NCI-H187 treated with DMSO at 0.1 percent for 48 hours (cell line): ENCODE data around the gene BIN1.

Source experiments
- DNase-seq: peaks from one replicate; lab custom pipeline; 2025; lab: John Stamatoyannopoulos, UW

Gene BIN1

DNA sequence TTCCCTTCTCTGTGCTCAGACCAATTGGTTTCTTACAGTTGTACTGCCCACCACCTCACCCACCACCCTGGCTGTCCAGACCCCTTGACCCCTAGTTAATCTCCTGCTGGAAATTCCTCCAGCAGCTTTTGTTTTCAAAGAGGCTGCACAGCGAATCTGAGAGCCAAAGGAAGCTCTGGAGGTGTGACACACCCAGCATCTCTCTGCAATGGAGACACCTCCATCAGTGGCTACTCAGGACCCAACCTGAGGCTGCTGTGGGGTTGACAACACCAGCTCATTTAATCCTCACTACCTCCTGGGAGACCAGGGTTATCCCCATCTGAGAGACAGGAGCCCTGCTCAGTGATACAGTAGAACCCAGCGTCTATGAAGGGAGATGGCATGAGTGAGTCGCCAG, 86.4 kb downstream of the BIN1 start:
- DNase-seq: no peak

DNA sequence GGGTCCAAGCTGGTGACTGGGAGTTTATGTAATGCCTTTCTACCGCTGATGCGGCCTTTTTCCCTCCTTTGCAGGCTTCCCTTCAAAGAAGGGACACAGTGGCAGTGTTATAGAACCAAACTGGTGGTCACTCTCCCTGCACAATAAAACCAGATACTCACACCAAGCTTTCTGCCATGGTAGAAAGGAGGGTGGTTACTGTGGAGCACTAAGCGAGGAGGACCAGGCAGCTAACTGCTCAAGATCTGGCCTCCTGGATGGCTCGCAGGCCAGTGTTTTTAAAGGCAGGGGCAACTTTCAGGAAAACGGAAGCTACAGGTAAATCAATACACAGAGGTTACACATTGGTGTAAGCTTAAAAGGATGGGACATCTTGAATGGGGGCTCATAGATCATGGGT, 89.4 kb downstream of the BIN1 start:
- DNase-seq: no peak

DNA sequence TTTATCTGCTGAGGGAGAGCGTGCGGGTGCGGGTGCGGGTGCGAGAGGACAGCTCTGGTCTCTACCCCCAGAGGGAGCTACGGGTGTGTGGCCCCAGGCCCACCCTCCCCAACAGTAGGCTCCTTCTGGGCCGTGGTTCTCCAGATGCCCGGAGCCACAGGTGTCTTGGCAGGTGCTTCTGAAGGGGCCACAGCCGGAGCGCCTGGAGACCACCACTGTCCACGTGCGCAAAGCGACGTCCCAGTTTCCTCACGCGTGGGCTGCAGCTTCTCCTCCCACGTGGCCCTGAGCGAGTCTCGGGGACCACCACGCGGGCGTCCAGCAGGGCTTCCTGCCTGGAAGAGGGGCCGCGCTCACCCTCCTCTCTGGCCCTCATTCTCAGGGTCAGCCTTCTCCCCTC, 90.6 kb downstream of the BIN1 start:
- DNase-seq: no peak

DNA sequence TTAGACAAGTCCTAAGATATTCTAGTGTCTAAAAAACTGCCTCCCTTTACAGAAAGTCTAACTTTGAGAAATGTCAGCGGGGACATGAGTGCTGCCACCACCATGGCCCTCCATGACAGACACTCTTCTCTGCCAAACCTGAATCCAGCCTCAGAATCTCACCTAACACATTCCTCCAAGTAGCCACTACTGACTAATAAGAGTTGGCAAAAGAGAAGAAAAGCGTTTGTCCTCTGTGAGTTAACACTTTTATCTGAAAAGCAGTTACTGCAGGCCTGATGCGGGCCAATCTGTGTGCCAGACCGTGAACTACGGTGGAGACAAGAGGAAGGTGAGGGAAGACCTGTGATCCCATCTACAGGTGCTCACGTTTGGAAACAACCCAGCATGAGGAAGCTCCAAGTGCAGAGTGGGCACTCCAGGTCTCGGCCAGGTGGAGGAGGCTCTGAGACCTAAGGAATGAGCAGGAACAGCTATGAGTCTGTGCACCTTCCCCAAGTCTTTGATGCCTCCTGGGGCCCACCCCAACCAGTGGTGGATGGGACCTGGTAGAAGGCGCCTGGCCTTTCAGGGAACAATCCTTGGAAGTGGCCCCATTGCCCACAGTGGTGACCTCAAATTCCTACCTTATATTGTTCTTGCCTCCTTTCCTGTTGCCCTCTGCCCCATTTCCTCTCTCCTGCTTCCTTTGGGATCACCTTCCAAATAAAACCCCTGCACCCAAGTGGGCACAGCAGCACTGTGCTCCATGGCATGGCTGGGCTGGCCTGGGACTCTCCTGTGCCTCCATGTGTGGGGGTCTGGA, 91.6 kb downstream of the BIN1 start:
- DNase-seq: no peak

DNA sequence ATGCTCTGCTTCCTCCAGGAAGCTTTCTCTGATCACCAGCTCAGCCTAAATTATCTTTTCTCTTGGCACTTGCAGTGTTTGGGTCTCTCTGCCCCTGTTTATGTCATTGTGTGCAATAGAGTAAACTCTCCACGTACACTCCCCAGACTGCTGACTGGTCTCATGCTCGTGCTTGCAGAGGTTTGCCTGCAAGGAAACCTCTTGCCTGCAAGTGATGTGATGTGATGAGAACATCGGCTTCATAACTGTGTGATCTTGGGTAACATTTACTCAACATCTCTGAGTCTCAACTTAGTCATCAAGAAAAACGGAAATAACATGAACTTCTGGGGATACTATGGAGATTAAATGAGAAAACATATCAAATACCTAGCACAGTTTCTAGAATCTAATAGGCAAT, 92.3 kb downstream of the BIN1 start:
- DNase-seq: no peak

DNA sequence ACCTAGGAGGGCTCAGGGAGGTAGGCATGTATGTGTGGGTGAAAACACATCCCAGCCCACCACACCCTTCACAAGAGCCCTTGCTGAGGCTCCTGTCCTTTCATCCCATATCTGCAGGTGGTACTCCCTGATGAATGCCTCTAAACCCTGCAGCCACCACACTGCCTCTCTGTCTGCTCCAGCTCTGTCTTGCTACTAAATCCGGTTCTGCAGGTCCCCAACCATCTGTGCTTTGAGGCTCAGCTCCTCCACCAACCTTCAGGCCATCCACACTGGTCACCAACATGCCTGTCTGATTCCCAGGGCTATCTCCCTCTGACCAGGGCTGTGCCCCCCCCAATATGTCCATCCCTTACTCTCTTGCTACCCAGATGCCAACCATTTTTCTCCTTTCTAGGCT, 92.7 kb downstream of the BIN1 start:
- DNase-seq: no peak

DNA sequence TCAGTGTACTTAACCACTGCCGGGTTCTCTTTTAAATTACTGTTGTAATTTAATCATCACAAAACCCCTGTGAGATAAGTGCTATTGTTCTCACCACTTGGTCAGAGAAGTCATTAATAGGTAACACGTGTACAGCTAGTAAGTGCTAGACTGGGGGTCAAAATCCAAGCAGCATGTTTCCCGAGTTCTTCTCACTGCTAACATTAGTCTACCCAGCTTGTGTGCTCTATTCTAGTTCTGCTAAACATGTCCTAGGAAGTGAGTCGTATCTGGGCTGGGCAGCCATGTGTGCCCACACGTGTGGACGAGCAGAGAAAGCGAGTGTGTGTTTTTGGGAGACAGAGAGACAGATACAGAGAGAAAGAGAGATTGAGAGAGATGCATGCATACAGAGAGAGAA, 94.1 kb downstream of the BIN1 start:
- no peak for DNase-seq

DNA sequence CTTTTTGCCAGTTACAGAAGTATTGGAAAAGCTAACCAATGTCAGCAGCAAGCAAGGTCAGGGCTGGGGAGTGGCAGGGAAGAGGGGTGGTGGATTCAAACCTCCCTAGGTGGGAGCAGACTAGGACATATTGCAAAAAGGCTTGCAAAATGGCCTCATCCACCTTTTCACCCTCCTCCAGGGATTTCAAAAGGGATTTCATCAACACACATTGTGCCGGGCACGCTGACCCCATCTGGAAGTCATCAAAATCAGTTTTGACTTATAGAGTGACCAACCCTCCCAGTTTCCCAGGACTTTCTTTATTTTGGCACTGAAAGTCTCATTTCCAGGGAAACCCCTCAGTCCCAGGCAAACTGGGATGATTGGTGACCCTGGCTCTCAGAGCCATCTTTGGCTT, 94.7 kb downstream of the BIN1 start:
- DNase-seq: no peak

DNA sequence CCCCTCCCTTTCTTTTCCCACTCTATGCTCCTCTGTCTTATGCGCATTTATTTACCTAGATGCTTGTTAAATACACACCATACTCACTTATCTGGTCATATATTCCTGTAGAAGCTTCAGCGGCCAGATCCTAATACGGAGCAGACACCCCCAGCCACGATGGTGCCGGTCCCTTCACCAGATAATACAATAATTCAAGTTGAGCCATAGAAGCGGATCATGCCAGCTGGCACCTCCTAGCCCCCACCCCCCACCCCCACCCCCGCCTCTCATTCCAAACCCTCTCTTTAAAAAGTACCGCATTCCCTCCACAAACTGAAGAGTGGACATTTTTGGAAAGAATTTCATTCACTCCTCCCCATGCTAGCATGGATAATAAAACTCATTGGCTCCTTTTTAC, 95.2 kb downstream of the BIN1 start:
- no peak for DNase-seq

DNA sequence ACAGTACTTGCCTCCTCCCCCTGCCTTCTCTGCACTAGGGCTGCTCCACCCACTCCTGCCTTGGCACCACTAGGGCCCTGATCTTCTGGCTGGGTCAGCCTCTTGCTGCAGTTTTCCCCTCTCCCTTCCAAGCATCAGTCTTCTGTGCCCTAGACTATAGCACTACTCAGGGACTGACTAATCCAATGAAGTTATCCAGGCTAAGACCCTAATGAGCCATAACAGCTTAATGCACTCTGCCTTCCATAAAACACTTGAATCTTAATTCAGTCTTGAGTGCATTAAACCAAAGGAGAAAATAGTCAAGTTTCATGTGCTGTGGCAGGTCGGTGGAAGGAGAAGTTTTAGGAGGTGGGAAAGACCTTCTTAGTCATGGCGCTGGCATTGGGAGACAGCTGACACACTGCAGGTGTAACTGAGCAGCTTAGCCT, 95.7 kb downstream of the BIN1 start:
- no peak for DNase-seq

DNA sequence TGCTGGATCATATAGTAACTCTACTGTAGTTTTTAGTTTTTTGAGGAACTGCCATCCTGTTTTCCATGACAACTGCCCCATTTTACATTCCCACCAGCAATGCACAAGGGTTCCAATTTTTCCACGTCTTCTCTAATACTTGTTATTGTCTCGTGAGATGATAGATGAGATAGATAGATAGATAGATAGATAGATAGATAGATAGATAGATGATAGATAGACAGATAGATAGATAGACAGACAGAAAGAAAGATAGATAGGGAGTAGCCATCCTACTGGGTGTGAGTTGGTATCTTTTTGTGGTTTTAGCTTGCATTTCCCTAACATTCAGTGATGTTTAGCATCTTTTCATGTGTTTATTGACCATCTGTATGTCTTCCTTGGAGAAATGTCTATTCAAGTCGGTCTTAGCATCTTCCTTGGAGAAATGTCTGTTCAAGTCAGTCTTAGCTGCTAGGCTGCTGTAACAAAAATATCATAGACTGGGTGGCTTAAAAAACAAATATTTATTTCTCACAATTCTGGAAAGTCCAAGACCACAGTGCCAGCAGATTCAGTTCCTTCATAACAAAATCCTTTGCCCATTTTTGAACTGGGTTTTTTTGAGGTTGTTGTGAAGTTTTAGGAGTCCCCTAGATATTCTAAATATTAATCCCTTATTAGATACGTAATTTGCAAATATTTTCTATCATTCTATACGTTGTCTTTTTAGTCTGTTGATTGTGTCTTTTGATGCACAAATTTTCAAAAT, 98.5 kb downstream of the BIN1 start:
- DNase-seq: no peak

DNA sequence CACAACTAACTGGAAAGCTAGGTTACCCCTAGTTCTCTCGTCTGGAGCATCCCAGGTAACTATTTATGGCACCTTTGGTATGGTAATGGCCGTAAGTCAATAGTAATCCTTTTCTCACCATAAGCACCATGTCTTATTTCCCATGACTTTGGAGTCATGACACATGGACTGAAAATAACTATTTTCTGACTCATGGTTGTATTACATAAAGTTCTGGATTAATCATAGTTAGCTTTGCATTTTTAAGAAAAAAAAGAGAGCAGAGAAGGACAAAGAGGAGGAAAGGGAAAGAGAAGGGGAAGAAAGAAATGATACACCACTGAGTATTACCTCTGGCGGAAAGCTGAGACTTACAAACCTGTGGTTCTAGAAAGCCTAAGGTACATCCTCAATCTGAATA, 99.3 kb downstream of the BIN1 start:
- DNase-seq: no peak

DNA sequence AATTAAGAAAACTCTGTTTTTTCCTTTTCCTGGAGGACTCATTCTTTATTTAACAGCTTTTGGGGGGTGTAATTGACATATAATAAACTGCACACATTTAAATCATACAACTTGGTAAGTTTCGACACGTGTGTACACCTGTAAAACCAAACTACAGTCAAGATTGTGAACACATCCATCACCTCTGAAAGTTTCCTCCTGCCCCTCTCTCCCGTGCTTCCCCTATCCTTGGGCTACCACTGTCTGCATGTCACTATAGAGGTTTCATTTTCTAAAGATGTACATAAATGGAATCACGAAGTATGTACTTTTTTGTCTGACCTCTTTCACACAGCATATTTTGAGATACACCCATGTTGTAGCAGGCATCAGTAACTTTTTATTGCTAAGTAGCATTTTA, 100.0 kb downstream of the BIN1 start:
- no peak for DNase-seq

DNA sequence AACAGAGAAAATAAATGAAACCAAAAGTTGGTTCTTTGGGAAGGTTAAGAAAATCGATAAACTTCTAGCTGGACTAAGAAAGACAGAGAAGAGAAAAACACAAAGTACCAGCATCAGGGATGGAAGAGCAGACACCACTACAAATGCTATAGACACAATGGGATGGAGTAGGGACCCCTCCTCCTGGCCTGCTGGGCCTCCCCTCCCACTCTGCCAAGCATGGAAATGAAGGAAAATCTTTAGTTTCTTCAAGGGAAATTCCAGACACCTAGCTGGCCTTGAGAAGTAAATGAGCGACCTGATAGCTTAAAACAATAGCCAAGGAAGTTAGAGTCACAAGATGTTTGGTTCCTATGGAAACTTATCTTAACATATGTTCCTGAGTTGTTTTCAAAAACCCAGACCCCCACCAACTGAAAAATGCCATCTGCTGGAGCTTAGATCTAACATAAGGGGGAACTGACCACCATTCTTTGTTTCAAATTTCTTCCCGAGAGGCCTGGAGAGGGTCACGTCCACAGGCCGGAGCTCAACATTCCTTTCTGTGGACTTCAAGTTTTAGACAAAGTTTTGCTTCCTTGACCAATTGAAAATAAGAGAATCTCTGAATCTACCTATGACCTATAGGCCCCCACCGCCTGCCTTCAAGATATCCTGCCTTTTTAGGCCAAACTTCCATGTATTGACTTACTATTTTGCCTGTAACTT, 101.9 kb downstream of the BIN1 start:
- DNase-seq: no peak

DNA sequence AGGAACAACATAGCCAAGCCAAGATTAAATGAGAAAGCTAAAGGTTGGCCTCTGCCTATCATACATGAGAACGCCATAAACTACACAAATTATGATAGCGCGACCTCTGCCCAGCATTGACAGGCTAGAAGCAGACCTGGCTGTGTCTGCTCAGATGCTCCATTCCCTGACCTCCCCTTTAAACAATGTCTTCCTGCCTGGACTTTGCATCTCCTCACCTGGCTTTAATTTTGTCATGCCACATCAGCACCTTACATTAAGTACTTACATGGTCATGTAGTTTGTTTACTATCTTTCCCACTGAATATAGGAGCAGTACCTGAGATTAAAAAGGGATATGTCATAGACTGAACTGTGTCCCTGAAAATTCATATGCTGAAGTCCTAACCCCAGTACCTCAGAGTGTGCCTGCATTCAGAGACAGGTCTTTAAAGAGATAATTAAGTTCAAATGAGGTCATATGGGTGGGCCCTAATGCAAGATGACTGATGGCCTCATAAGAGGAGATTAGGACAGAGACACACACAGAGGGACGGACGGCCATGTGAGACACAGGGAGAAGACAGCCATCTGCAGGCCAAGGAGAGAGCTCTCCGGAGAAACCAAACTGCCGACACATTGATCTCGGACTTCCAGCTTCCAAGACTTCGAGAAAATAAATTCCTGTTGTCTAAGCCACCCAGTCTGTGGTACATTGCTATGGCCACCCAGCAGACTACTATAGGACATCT, 103.7 kb downstream of the BIN1 start:
- no peak for DNase-seq

DNA sequence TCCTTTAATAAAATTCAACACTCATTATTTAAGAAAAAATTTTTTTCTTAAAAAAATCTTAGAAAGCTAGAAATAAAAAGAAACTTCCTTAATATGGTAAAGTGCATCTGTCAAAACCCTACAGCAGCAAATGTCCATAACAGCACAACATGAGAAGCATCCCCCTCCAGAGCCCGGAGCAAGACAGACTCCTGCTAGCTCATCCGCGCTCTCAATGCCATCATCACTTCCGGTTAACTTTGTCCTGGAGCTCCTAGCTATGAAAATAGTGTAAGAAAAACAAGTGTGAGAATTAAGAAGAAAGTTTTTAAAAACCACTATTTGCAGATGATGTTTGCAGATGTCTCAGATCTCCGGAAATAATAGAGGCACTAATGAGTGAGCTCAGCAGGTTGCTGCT, 105.2 kb downstream of the BIN1 start:
- no peak for DNase-seq

DNA sequence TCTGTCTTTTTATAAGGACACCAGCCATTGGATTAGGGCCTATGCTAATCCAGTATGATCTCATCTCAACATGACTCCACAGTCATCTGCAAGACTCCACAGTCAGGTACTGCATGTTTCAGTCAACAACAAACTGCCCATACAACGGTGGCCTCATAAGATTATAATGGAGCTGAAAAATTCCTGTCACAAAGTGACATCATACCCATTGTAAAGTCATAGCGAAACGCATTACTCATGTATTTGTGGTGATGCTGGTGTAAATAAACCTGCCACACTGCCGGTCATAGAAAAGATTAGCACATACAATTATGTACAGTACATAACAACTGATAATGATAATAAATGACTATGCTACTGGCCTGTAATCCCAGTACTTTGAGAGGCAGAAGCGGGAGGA, 106.0 kb downstream of the BIN1 start:
- DNase-seq: no peak

DNA sequence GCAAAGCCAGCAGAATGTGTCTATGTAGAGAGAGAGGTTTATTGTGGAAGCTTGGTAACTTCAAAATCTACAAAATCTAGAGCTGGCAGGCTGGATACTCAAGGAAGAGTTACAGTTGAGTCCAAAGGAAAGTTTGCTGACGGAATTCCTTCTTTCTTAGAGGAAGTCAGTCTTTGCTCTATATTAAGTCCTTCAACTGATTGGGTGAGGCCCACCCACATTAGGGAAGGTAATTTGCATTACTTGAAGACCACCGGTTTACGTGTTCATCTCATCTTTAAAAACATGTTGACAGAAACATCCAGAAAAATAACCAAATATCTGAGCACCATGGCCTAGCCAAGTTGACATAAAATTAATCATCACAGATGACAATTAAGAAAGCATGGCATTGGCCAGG, 106.8 kb downstream of the BIN1 start:
- DNase-seq: no peak

DNA sequence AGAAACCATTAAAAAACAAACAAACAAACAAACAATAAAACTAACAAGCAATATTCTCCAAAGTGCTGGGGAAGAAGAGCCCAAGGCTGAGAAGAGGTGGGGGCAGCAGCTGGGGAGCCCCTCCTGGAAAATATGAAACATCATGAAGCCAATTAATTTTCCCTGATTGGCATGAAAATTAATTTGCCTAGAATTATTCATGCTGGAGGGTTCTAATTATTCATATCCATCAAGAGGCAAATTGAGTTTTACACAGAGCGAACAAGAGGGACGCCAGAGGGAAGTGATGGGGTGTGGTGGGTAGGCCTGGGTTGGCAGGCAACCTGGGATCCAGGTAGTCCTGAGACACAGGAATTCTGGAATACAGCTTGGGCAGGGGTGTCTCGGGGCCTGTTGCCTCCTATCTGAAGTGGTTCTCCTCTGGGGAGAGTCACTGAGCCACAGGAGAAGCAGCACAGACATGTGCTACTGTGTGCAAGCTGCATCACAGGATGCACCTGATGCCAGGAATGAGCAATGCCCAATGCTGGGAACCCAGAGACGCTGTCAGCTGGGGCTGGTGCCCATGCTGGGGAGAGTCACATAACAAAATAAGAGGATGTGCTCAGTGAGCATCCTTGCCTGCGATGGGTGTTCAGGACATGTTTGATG, 107.7 kb downstream of the BIN1 start:
- no peak for DNase-seq

DNA sequence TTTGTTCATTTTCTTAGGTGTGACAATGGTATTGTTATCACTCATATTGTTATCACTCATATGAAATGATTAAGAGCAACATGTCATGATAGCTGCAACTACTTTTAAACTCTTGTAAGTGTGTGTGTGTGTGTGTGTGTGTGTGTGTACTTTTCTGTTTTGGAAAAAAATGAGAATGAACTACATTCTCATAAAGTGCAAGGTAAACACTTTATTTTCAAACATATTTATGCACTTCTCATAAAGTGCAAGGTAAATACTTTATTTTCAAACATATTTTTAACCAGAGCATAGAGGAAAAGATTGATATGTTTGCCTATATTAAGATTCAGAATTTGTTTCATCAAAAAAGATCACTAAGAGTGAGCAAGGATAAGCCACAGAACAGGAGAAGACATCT, 108.5 kb downstream of the BIN1 start:
- DNase-seq: no peak
